Activated T-helper 1 cell treated with Interleukin-2 at 50 U/mL for 16 hours (primary cell): ENCODE results near the gene MAG.

Experiments
- DNase-seq: peaks from one replicate; pipeline ENCODE4 v3.0.0-alpha.2; 2020; ENCODE audit warnings: low read depth

The MAG gene

DNA sequence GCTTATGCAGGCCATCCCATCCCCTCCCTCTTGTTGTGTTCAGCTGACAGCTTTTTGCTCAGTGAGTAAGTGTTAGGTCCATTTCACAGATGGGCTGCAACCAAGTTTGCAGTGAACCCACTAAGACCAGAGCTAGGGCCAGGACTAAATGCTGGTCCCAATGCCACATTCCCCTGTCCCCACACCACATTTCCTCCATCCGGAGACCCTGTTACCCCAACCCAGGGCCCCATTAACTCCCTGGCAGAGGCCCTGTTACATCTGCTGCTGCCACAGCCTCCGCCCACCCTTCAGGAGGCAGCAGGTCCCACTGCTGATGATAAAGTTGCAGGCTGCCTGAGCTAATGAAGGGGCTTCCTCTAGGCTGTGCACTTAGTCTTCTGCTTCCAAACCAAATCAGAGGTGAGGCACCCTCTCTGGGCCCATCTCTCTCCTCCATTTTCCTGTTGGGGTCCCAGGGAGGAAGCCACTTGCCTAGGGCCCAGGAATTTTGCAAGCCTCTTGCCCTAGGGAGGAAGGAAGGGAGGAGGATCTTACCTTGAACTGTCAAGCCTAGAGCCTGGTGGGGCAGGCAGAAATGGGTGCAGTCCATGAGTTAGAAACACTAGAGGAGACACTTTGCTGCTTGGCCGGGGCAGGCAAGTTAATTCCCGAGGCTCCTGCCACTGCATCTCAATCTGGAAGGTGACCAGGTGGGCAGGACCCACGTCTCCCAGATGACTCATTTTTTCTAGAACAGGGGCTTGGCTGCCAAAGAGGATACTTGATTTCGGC is 26.6 kb upstream of the MAG start:
- DNase-seq = no peak

DNA sequence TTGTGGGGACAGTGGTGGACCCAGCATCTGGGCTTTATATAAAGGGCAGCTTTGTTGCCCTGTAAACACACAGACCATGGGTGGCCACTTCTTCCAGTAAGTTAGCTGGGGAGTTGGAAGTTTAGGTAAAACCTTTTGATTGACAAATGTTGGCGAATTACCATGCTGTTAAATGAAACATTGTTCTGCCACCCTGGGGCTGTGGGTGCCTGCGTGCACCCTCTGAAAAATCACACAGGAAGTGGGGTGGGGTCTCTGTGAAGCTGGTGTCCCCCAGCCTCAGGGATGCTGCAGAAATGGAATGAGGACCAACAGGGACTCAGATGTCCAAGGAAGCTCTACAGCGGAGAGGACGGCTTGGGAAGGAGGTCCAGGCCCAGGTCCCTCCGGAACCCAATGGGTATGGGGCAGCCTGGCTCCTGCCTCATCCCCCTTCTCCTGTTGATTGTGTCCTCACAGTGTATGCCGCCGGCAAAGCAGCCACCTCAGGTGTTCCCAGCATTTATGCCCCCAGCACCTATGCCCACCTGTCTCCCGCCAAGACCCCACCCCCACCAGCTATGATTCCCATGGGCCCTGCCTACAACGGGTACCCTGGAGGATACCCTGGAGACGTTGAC is 26.0 kb upstream of the MAG start:
- DNase-seq = no peak

DNA sequence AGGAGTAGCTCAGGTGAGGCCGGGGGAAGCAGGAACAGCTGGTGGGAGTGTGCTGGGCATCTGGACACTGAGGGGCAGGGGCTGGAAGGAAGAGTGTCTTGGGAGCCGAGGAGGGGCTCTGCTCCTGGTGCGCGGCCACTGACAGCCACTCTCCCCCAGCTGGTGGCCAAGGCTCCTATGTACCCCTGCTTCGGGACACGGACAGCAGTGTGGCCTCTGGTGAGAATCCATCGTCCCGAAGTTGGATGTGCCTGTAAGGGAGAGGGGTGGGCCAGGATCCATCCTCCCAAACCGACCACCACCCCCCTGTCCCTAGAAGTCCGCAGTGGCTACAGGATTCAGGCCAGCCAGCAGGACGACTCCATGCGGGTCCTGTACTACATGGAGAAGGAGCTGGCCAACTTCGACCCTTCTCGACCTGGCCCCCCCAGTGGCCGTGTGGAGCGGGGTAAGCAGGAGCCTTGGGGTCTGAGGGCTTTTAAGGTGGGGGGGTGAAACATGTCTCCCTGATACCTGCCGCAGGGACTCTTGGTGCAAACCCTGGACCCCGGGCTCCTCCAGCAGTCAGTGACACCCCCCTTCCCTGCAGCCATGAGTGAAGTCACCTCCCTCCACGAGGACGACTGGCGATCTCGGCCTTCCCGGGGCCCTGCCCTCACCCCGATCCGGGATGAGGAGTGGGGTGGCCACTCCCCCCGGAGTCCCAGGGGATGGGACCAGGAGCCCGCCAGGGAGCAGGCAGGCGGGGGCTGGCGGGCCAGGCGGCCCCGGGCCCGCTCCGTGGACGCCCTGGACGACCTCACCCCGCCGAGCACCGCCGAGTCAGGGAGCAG is 25.2 kb upstream of the MAG start:
- no peak for DNase-seq

- no peak for DNase-seq
These were observed 24.6 kb upstream of the MAG start for GRCh38 chr19:35267353-35267817.

DNA sequence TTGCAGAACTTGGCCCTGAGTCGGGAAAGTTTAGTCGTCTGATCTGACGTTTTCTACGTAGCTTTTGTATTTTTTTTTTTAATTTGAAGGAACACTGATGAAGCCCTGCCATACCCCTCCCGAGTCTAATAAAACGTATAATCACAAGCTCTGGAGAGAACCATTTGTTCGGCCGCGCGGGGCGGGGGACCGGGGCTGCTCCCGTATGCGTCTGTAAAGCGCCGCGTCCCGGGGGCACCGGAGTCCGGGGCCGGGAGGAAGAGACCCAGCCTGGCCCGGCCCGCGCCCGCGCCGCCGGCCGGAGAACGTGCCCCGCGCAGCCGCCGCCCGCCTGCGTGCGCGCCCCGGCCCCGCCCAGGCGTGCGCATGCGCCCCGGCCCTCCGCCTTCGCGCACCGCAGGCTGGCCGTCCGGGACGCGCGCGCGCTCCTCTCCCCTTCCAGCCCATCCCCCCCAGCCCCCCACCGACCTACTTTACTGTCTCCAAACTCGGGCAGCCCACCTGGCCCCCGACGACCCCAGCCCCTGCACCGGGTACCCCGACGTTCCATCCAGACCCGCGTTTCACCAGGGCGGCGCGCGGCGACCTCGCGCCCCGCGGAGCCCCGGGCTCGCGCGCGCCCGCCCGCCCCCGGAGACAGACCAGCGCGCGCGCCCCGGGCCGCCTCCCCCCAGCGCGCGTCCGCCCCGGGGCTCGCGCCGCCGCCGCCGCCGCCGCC is 24.0 kb upstream of the MAG start:
- peak; percentile 73 for DNase-seq

DNA sequence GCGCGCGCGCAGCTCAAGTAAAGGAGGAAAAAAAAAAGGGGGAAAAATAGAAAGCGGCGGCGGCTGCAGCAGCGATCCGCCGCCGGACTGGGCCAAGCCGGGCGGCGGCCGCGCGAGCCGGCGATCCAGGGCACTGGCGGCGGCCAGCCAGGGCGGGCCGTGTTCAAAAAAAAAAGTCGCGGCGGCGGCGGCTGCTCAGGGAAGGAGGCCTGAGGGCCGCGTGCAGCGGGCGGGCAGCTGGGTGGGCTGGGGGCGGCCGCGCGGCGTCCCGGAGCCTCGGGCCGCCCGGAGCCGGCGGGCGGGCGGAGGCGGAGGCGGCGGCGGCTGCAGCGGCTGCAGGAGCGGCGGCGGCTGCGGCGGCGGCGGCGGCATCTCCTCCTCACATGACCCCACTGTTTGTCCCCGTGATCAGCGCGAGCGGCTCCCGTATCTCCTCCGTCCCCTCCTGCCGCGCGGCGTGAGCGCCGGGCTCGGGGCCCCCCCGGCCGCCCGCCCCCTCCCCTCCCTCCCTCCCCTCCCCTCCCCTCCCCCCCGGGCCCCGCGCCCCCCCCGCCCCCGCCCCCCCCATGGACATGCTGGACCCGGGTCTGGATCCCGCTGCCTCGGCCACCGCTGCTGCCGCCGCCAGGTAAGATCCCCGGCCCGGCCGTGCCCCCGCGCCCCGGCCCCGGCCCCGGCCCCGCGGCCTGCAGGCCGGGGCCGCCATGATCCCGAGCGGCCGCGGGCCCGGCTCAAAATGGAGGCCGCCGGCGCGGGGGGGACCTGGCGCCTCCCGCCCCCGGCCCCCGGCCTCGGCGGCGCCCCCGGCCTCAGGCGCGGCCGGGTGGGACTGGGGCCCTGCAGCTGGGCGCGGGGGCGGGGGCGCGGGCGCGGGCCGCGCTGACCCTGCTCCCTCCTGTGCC is 23.2 kb upstream of the MAG start, which contains the start of gene USF2:
TSS of gene USF2 (plus strand) at position 427 of the 902 bp plus-strand sequence. CDS start at position 567, 140 bp downstream.
- DNase-seq = peak; percentile 52

DNA sequence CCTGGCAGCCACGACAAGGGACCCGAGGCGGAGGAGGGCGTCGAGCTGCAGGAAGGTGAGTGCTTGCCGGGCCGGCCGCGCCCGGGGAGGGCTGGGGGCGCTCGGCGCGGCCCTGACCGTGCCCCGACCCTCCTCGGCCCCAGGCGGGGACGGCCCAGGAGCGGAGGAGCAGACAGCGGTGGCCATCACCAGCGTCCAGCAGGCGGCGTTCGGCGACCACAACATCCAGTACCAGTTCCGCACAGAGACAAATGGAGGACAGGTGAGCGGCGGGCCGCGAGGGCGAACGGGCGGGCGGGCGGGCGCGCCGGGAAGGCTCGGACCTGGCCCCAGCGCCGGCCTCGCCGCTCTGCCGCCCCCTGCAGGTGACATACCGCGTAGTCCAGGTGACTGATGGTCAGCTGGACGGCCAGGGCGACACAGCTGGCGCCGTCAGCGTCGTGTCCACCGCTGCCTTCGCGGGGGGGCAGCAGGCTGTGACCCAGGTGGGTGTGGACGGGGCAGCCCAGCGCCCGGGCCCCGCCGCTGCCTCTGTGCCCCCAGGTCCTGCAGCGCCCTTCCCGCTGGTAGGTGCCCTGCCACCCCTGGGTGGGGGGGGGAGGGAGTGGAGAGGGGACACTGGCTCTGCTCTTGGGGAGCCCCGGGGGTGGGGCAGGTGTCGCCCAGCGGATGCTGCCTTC is 22.4 kb upstream of the MAG start:
- peak; percentile 62 for DNase-seq

GRCh38 chr19:35270381-35270811 is 21.6 kb upstream of the MAG start:
- DNase-seq = no peak

DNA sequence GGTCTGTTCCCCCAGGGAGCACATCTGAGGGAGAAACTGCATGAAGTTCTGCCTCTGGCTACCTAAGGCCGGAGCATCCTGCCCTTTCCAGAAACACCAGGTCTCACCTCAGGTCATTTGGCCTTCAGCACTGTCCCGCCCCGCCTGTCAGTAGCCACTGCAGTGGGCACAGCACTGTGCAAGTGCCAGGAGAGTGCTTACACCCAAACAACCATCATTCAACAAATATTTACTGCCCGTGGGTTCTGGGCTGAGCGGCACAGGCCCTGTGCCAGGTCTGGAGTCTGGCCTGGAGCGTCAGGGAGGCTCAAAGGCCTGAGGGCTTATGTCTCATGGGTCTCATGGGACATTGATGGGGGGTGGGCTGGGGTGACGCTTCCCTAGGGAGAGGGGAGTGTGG is 20.4 kb upstream of the MAG start:
- DNase-seq = no peak

DNA sequence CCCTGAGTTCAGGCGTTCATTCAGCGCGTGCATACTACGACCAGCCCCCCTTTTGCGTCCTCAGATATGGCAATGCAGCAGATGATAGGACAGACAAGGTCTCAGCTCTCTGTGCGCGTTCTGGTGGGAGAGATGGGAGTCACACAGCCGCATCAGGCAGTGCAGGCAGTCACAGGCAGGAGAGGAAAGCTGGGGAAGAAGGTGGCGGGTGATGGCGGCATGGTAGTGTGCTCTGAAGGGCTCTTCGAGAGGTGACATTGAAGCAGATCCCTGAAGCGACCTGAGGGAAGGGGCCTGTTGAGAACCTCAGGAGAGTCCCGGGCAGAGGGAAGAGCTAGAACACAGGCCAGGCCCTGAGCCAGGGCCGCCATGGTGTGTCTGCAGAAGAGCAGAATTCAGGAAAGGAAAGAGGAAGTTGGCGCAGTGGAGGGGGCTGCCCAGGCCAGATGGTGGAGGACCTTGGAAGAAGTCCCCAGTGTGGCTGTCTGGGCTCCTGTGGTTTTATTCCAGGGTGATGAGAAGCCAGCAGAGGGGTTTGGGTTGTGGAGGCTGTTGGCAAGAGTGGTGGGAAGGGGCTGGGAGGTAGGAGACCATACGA is 19.7 kb upstream of the MAG start:
- no peak for DNase-seq

DNA sequence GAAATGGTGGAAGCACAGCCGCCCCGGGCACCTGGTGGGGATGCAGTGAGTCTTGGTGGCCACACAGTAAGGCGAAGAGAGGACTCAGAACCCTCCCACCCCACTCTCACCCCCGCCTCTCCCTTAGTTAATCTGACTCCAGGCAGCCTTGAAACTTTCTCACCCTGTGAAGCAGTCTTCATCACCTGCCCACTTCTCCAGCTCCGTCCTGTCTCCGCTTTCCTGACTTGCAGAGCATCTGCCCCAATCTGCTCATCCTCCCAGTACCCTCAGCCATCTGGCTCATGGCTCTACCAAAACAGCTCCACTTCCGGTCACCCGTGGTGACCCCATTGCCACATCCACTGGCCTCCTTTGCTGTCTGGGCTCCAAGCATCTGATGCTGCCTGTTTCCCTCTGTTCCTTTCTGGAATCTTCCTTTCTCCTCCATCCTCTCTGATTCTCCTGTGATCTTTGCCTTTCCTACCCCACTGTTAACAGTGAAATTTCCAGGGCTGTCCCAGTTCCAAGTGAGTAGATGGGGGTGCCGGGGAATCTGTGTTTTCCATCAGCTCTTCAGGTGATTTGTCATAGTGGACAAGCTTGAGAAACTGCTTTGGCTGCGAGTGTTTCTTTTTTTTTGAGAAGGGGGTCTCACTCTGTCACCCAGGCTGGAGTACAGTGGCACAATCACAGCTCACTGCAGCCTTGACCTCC is 18.9 kb upstream of the MAG start:
- DNase-seq = no peak

DNA sequence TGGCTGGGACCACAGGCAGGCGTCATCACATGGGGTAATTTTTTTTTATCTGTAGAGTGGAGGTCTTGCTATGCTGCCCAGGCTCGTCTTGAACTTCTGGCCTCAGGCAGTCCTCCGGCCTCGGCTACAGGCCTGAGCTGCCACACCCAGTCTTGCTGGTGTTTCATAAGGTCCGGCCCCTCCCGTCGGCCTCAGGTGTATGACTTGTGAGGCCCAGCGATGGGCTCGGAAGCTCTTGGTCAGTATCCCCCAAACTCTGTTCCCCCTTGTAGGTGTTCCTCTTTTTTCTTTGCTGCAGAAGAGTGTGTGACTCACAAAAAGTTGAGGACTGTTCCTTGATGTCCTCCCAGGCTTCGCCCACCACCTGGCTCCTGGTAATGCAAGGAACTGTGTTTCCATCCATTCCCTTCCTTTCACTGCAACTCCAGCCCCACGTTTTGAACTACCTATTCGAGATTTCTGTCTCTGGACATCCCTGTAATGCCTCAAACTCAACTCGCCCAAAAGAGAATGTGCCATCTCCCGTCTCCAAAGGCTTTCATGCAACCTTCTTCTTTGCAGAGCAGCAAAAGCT is 18.2 kb upstream of the MAG start:
- no peak for DNase-seq

DNA sequence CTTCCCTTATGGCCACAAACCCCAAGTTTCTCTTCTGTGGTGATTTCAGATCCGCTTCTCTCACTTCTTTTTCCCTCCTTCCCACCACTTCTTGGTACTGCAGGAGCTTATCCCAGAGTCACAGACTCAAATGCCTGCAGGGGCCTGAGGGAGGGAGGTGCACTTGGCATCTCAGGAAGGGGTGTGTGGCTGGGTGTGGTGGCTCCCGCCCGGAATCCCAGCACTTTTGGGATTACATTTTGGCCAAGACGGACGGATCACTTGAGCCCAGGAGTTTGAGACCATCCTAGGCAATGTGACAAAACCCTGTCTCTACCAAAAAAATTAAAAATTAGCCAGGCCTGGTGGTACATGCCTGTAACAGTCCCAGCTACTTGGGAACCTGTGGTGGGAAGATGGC is 17.6 kb upstream of the MAG start:
- no peak for DNase-seq

DNA sequence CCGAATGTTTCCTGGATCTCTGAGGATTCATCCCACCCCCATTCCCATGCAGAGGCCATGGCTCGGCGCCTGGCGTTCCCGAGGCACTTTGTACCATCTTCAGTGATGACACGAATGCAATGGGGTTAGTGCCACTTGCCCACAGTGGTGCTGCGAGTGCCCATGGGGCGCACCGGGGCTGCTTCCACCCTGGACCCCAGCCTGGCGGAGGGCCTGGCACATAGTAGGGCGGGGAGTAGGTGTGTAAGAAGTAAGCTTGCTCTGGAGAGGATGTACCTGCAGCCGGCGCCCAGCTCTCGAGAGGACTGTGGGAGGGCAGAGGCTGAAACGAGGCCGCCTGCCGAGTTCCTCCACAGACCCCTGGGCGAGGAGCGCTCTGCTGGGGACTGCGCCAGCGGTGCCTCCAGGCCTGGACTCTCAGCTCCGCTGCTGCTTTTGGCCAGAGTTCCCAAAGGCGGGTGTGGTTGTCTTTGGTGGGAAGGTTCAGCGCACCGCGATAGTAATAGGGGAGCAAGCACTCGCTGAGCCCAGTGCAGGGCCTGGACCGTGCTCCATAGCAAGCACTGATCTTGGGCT is 15.2 kb upstream of the MAG start:
- DNase-seq = no peak

DNA sequence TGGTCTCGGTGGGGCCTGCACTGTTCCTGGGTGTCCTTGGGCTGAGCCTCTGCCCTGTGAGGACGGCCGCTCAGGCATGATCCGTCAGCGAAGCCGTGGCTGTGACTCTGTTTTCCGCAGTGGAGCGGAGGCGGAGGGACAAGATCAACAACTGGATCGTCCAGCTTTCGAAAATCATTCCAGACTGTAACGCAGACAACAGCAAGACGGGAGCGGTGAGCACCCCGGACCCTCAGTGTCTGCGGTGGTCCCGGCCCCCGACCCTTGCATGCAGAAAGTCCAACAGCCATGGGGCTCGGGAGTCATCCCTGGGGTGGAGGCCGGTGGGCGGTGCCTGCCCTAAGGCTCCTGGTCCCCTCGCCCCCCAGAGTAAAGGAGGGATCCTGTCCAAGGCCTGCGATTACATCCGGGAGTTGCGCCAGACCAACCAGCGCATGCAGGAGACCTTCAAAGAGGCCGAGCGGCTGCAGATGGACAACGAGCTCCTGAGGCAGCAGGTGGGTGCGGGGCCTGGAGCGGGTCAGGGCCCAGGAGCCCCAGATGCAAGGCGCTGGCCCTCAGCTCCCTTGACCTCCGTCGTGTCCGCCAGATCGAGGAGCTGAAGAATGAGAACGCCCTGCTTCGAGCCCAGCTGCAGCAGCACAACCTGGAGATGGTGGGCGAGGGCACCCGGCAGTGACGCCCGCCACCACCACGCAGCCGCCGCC is 13.2 kb upstream of the MAG start:
- DNase-seq = no peak

DNA sequence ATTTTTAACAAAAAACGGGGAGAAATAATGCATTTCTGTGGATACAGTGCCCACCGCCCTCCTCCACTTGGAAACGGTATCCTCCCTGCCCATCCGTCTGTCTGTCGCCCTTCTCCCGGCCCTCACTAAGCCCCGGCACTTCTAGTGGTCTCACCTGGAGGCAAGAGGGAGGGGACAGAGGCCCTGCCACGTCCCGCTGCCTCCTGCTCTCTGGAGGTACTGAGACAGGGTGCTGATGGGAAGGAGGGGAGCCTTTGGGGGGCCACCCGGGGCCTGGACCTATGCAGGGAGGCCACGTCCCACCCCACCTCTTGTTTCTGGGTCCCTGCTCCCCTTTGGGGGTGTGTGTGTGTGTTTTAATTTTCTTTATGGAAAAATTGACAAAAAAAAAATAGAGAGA is 12.6 kb upstream of the MAG start:
- no peak for DNase-seq

GRCh38 chr19:35279985-35280821 is 11.8 kb upstream of the MAG start:
- DNase-seq = no peak
